ENCODE measurements around the gene DAG1.

- TF ChIP-seq EZH2 (IDR thresholded peaks at IDR 0.05; ENCODE audit: low read length) (no peak), CTCF (optimal IDR thresholded peaks at IDR 0.05 in 1 of 3, IDR thresholded peaks at IDR 0.05 in 1 of 3, conservative IDR thresholded peaks at IDR 0.05 in 1 of 3; ENCODE audit: extremely low read depth in 1 of 3, insufficient read depth in 2 of 3, low read length in 3 of 3) (no peak)
These were observed 45.3 kb upstream of the DAG1 start for GRCh38 chr3:49424816-49425215.

Data from keratinocyte (primary cell).